NT2/D1 (cell line): ENCODE data around the gene CD300H.
"Not testable (repeated sequence)": the region's sequence is repeated elsewhere in the genome, so short reads cannot be mapped to it uniquely, and the experiment has no call there.

Experiments used
- DNase-seq: peaks from one replicate; pipeline ENCODE4 v3.0.0-alpha.2; 2011; ENCODE audit warnings: low read depth, low spot score
- H3K27me3 ChIP-seq: 2 replicates; pipeline ENCODE4 v1.6.0; 2011; ENCODE audit warnings: mild to moderate bottlenecking; ENCODE audit not compliant: insufficient read length, insufficient read depth
- H3K36me3 ChIP-seq: 2 replicates; pipeline ENCODE4 v1.6.1; 2011; ENCODE audit warnings: mild to moderate bottlenecking, low read length, mixed read lengths; ENCODE audit not compliant: insufficient read depth, insufficient read length
- H3K4me1 ChIP-seq: 2 replicates; pipeline ENCODE4 v1.5.1; 2011; ENCODE audit not compliant: insufficient read depth, insufficient read length
- H3K4me3 ChIP-seq: 2 replicates; pipeline ENCODE4 v1.5.1; 2011; ENCODE audit warnings: low read depth; ENCODE audit not compliant: insufficient read length
- H3K9ac ChIP-seq: 2 replicates; pipeline ENCODE4 v1.6.0; 2011; ENCODE audit warnings: low read depth; ENCODE audit not compliant: insufficient read length
- H3K9me3 ChIP-seq: 2 replicates; pipeline ENCODE4 v1.5.1; 2011; ENCODE audit warnings: mild to moderate bottlenecking, low read length; ENCODE audit not compliant: insufficient read depth
- SUZ12 ChIP-seq: IDR thresholded peaks from 2 replicates; pipeline ENCODE4 v1.6.1; 2011; ENCODE audit not compliant: insufficient read length, insufficient read depth; ENCODE audit errors: extremely low read depth
- YY1 ChIP-seq: IDR thresholded peaks from 2 replicates; pipeline ENCODE4 v1.6.1; 2011; ENCODE audit not compliant: insufficient read length, insufficient read depth
- ZNF274 ChIP-seq: IDR thresholded peaks from 2 replicates; pipeline ENCODE4 v1.6.1; 2011; ENCODE audit warnings: mild to moderate bottlenecking, low read depth, low read length

The CD300H gene

DNA sequence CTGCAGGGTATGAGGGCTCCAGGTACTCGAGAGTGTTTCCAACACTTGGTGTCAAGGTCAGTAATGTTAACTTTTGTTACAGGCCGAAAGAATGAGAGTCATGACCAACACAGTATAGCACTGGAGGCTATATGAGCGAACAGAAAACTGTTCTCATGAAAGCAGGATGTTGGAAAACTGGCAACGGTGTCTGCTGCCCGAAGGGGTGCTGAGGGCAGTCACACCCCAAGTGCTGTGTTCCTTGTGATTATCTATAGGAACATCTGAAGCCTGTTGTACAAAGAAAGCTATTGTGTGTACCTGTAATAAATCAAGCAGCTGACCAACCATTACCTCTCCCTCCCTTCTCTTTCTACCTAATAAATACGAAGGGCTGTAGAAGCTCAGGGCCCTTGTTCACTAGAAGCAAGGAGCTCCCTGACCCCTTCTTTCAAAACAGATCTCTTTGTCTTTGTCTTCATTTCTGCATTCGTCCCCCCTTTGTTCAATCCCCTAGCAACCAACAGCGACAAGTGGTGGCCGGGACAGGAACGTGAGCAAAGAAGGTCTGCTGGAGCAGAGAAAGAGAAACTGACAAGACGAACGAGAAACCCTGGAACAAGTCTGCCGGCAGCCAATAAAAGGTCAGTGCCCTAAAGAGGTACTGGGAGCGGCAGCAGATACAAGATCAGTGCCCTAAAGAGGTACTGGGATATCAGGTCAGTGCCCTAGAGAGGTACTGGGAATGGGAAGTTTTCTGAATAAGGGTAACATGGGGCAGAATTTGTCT is 17.2 kb upstream of the CD300H start:
- no peaks in the 10 kb centered on the region for H3K4me1 ChIP-seq
- TF ChIP-seq YY1 (no peak), SUZ12 (no peak), ZNF274 (no peak)
- no peak for DNase-seq
- H3K9me3 ChIP-seq = peaks cover 9% of the 10 kb centered on the region; the same call in 1 of the 2 replicates
- H3K9ac ChIP-seq = no peak overlapping the region
- no peaks in the 10 kb centered on the region for H3K36me3 ChIP-seq
- no peak overlapping the region for H3K4me3 ChIP-seq
- H3K27me3 ChIP-seq = no peaks in the 10 kb centered on the region

DNA sequence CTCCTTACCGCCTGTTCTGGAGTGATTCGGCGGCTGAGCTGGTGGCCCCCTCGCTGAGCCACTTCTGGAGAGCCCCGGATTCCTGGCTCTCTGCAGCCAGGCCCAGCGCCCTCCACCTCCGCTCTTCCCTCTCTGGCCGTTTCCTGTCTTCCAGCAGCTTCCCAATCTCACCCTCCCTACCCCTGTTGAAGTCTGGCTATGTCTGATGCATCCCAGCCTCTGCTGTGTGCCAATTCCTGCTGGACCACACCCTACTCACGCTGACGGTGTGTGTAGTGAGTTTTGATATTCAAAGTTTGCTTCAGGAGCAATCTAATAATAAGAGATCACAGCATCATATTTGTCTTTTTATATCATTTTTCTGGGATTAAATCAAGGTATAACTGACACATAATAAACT is 15.3 kb upstream of the CD300H start:
- DNase-seq = no peak
- Histone ChIP-seq H3K36me3 (no peaks in the 10 kb centered on the region), H3K27me3 (no peaks in the 10 kb centered on the region), H3K4me1 (no peaks in the 10 kb centered on the region), H3K9me3 (peaks cover 9% of the 10 kb centered on the region; the same call in 1 of the 2 replicates), H3K9ac (no peak overlapping the region), H3K4me3 (no peak overlapping the region)
- no peak for TF ChIP-seq SUZ12
- TF ChIP-seq YY1 = no peak

DNA sequence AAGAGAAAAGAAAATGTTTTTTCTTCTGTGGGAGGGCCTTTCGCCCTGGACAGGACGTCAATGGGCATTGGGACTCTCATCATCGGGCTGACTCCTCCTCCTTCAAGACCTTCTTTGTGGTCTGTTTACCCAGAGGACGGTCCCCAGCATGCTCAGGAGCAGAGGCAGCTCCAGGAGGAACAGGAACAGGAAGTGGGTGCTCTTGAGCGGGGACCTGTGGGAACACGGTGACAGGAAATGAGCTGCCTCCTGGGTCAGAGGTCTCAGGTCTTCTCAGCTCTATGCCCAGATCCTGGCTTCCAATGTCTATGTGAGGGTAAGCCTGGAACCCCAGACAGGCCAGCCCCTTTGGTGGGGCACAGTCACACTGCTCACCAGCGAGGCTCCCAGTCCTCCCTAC is 12.6 kb upstream of the CD300H start:
- Histone ChIP-seq H3K36me3 (no peaks in the 10 kb centered on the region), H3K4me3 (no peak overlapping the region), H3K9ac (no peak overlapping the region), H3K4me1 (no peaks in the 10 kb centered on the region), H3K27me3 (no peaks in the 10 kb centered on the region), H3K9me3 (peaks cover 9% of the 10 kb centered on the region; the same call in 1 of the 2 replicates)
- TF ChIP-seq YY1 (no peak), ZNF274 (no peak), SUZ12 (no peak)
- no peak for DNase-seq

DNA sequence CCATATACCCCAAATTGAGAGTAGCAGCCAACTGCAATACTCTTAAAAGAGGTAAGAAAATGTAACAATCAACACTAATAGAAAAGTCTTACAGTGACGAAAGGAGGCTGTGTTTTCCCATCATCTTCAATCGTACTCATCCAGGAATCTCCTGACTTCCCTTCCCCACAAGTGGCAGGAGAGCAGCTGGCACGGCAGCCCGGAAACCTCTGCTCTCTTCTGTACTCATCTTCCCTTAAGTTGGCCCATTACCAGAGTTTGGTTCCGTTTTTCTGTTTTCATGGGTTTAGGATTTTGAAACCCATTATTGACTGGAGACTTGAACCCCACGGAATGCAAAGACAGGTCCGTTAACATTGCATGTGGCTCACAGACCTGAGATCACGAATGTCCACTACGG is 11.7 kb upstream of the CD300H start:
- Histone ChIP-seq H3K9ac (no peak overlapping the region), H3K9me3 (0 out of 2 replicates have a peak, but pooled peaks cover under 1% of the 10 kb centered on the region), H3K4me1 (no peaks in the 10 kb centered on the region), H3K36me3 (no peaks in the 10 kb centered on the region), H3K27me3 (peaks cover 4% of the 10 kb centered on the region), H3K4me3 (no peak overlapping the region)
- TF ChIP-seq SUZ12 (no peak), YY1 (no peak), ZNF274 (no peak)
- DNase-seq = no peak

DNA sequence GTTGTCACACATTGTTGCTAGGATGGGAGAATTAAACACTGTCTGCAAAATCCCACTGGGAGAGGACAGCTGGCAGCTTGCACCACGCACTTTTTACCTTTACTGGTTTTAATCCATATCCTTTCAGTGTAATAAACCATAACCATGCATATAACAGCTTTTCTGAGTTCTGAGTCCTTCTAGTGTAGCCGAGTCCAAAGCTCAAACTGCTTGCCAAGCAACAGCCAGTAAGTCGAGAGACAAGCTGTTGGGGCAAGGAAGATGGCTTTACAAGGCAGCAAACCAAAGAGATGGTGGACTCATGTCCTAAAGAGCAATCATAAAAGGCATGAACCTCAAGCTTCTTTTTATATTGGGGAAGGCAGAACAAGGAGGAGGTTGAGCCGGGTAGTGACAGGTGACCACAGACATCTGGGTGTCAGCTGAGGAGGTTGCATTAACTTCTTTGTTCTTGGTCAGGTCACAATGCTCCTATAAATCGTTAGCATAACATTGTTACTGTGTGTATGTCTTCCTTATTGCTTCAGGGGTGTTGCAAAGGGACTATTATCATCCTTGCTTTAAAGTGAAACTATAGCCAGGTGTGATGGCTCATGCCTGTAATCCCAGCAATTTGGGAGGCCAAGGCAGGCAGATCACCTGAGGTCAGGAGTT is 7.3 kb upstream of the CD300H start:
- no peak for DNase-seq
- Histone ChIP-seq H3K27me3 (peaks cover 17% of the 10 kb centered on the region), H3K4me1 (peaks cover 3% of the 10 kb centered on the region)

DNA sequence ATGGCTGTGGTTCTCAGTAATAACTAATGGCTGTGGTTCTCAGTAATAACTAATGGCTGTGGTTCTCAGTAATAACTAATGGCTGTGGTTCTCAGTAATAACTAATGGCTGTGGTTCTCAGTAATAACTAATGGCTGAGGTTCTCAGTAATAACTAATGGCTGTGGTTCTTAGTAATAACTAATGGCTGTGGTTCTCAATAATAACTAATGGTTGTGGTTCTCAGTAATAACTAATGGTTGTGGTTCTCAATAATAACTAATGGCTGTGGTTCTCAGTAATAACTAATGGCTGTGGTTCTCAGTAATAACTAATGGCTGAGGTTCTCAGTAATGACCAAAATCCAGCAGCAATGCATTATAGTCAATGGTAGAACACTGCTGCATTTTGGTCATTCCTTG is 6.3 kb upstream of the CD300H start:
- not testable (repeated sequence) for DNase-seq, H3K4me3 ChIP-seq, H3K9ac ChIP-seq, H3K36me3 ChIP-seq, H3K9me3 ChIP-seq, H3K4me1 ChIP-seq
- H3K27me3 ChIP-seq = peaks cover 18% of the 10 kb centered on the region

More for the DNA sequence above, 7.3 kb upstream of the CD300H start:
- Histone ChIP-seq H3K36me3 (no peaks in the 10 kb centered on the region), H3K9ac (no peak overlapping the region), H3K4me3 (no peak overlapping the region), H3K9me3 (no peaks in the 10 kb centered on the region)
- TF ChIP-seq SUZ12 (no peak), YY1 (no peak), ZNF274 (no peak)

DNA sequence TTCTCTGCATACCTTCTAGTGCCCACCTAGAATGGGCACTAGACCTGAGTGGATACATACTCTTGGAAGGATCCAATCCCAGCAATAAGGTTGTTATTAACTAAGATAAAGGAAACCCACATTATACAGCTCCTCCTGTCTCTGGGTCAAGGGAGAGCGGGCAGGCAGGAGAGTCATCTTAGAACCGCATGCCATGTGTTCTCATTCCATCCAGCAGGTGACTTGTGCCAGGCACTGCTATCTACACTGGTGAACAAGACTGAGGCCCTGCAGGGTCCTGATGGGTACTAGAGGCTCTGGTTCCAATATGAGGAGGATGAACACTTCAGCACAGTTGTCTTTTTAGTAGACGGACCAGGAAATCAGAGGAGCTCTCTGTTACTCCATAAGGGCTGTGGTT is 5.9 kb upstream of the CD300H start:
- peaks cover 18% of the 10 kb centered on the region for H3K27me3 ChIP-seq
- H3K9me3 ChIP-seq = no peaks in the 10 kb centered on the region
- no peak for DNase-seq
- no peak overlapping the region for H3K9ac ChIP-seq
- H3K4me1 ChIP-seq = peaks cover 8% of the 10 kb centered on the region
- no peak overlapping the region for H3K4me3 ChIP-seq
- no peaks in the 10 kb centered on the region for H3K36me3 ChIP-seq
- TF ChIP-seq YY1 (no peak), SUZ12 (no peak), ZNF274 (no peak)
